ENCODE data around the gene GRAMD1A.
"Not testable (repeated sequence)": the region's sequence is repeated elsewhere in the genome, so short reads cannot be mapped to it uniquely, and the experiment has no call there.

GRAMD1A gene

GRCh38 chr19:34984287-34984686 is 15.8 kb upstream of the GRAMD1A start:
- H3K4me3 ChIP-seq (ENCODE audit: low read length), result no peak overlapping the region
- no peaks in the 10 kb centered on the region for H3K9me3 ChIP-seq (ENCODE audit: control insufficient read depth, low read length)
- H3K36me3 ChIP-seq (ENCODE audit: control insufficient read depth, insufficient read depth, low read length), result no peaks in the 10 kb centered on the region
- no peaks in the 10 kb centered on the region for H3K4me1 ChIP-seq (ENCODE audit: control insufficient read depth, insufficient read depth, low read length)
- H3K27me3 ChIP-seq (ENCODE audit: control insufficient read depth, insufficient read depth, low read length), result no peaks in the 10 kb centered on the region
- no peak overlapping the region for H3K9ac ChIP-seq (ENCODE audit: low read length)

- Histone ChIP-seq H3K4me1 (ENCODE audit: control insufficient read depth, insufficient read depth, low read length) (no peaks in the 10 kb centered on the region), H3K27me3 (ENCODE audit: control insufficient read depth, insufficient read depth, low read length) (no peaks in the 10 kb centered on the region), H3K4me3 (ENCODE audit: low read length) (no peak overlapping the region), H3K9ac (ENCODE audit: low read length) (no peak overlapping the region), H3K36me3 (ENCODE audit: control insufficient read depth, insufficient read depth, low read length) (no peaks in the 10 kb centered on the region), H3K9me3 (ENCODE audit: control insufficient read depth, low read length) (no peaks in the 10 kb centered on the region)
These were observed 14.7 kb upstream of the GRAMD1A start for GRCh38 chr19:34985249-34986022.

GRCh38 chr19:34988119-34988518 is 12.0 kb upstream of the GRAMD1A start:
- H3K4me3 ChIP-seq (ENCODE audit: low read length), result no peak overlapping the region
- H3K9ac ChIP-seq (ENCODE audit: low read length), result no peak overlapping the region
- no peaks in the 10 kb centered on the region for H3K4me1 ChIP-seq (ENCODE audit: control insufficient read depth, insufficient read depth, low read length)
- no peaks in the 10 kb centered on the region for H3K9me3 ChIP-seq (ENCODE audit: control insufficient read depth, low read length)
- H3K36me3 ChIP-seq (ENCODE audit: control insufficient read depth, insufficient read depth, low read length), result no peaks in the 10 kb centered on the region
- H3K27me3 ChIP-seq (ENCODE audit: control insufficient read depth, insufficient read depth, low read length), result no peaks in the 10 kb centered on the region

DNA sequence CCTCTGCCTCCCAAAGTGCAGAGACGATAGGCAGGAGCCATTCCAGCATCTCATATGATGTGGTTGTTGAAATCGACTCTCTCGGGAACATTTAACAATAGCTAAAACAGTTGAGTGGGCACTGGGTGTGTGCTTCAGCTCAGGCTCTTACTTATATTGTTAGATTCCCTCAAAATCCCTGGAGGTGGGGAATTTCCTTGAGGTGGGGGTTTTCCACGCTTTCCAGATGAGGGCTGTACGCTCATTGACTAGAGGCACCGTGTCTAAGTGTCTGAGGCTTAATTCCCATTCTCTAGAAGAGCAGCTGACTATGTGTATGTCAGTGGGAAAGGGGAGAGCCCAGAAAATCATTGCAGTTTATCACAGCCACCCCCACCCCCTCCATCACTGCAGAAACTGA is 10.8 kb upstream of the GRAMD1A start:
- Histone ChIP-seq H3K27me3 (ENCODE audit: control insufficient read depth, insufficient read depth, low read length) (no peaks in the 10 kb centered on the region), H3K36me3 (ENCODE audit: control insufficient read depth, insufficient read depth, low read length) (no peaks in the 10 kb centered on the region), H3K9me3 (ENCODE audit: control insufficient read depth, low read length) (no peaks in the 10 kb centered on the region), H3K4me3 (ENCODE audit: low read length) (no peak overlapping the region), H3K9ac (ENCODE audit: low read length) (no peak overlapping the region), H3K4me1 (ENCODE audit: control insufficient read depth, insufficient read depth, low read length) (peaks cover 3% of the 10 kb centered on the region)

DNA sequence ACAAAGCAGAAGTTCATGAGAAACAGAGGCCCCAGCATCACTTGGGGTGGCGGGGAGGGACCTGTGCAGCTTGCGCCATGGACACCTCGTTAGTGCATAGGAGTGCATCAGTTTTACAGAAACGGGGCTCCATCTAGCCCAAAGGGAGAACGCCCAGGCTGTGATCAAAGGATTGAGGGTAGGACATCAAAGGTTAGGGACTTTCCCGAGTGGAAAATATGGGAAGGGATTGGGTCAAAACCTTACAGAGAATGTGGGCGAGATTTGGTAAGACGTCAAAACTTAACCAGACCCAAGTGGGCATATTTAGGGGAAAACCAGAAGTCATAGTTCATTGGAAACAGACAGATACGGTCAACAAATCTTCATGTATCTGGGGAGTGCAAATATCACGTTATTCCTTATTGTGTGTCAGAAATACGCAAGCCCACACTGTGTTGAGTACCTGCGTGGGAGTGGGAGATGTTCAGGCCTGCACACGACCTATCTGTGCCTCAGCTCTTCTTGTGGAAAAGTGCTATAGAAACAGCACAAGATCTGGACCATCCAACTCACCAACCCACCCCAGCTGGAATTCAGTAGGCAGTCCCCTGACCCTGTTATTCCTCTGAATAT is 9.4 kb upstream of the GRAMD1A start:
- H3K27me3 ChIP-seq (ENCODE audit: control insufficient read depth, insufficient read depth, low read length), result no peaks in the 10 kb centered on the region
- no peak overlapping the region for H3K9ac ChIP-seq (ENCODE audit: low read length)
- H3K4me1 ChIP-seq (ENCODE audit: control insufficient read depth, insufficient read depth, low read length), result peaks cover 17% of the 10 kb centered on the region

GRCh38 chr19:34991542-34992333 is 8.4 kb upstream of the GRAMD1A start:
- Histone ChIP-seq H3K9me3 (ENCODE audit: control insufficient read depth, low read length) (no peaks in the 10 kb centered on the region), H3K27me3 (ENCODE audit: control insufficient read depth, insufficient read depth, low read length) (no peaks in the 10 kb centered on the region), H3K36me3 (ENCODE audit: control insufficient read depth, insufficient read depth, low read length) (no peaks in the 10 kb centered on the region), H3K9ac (ENCODE audit: low read length) (no peak overlapping the region), H3K4me3 (ENCODE audit: low read length) (no peak overlapping the region), H3K4me1 (ENCODE audit: control insufficient read depth, insufficient read depth, low read length) (peaks cover 26% of the 10 kb centered on the region)

More for the DNA sequence above, 9.4 kb upstream of the GRAMD1A start:
- H3K36me3 ChIP-seq (ENCODE audit: control insufficient read depth, insufficient read depth, low read length), result no peaks in the 10 kb centered on the region
- H3K9me3 ChIP-seq (ENCODE audit: control insufficient read depth, low read length), result no peaks in the 10 kb centered on the region
- H3K4me3 ChIP-seq (ENCODE audit: low read length), result no peak overlapping the region

DNA sequence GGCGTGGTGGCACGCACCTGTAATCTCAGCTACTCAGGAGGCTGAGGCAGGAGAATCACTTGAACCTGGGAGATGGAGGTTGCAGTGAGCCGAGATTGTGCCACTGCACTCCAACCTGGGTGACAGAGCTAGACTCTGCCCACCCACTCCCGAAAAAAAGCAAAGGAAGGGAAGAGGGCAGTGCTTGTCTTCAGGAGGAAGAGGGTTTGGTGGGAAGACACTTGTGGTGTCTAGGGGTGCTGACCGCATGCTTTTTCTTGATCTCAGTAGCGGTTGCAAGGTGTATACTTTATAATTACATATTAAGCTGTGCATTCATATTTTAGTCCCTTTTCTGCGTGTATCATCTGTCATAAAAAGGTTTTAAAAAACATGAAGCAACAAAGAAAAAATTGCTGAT is 7.5 kb upstream of the GRAMD1A start:
- not testable (repeated sequence) for H3K9me3 ChIP-seq (ENCODE audit: control insufficient read depth, low read length); H3K36me3 ChIP-seq (ENCODE audit: control insufficient read depth, insufficient read depth, low read length); H3K4me3 ChIP-seq (ENCODE audit: low read length); H3K27me3 ChIP-seq (ENCODE audit: control insufficient read depth, insufficient read depth, low read length); H3K9ac ChIP-seq (ENCODE audit: low read length)
- peaks cover 26% of the 10 kb centered on the region for H3K4me1 ChIP-seq (ENCODE audit: control insufficient read depth, insufficient read depth, low read length)

GRCh38 chr19:34994286-34994642 is 5.9 kb upstream of the GRAMD1A start:
- H3K9ac ChIP-seq (ENCODE audit: low read length), result peak overlapping the region; percentile 42
- H3K4me3 ChIP-seq (ENCODE audit: low read length), result no peak overlapping the region
- H3K9me3 ChIP-seq (ENCODE audit: control insufficient read depth, low read length), result no peaks in the 10 kb centered on the region
- H3K4me1 ChIP-seq (ENCODE audit: control insufficient read depth, insufficient read depth, low read length), result peaks cover 32% of the 10 kb centered on the region
- H3K36me3 ChIP-seq (ENCODE audit: control insufficient read depth, insufficient read depth, low read length), result no peaks in the 10 kb centered on the region
- H3K27me3 ChIP-seq (ENCODE audit: control insufficient read depth, insufficient read depth, low read length), result no peaks in the 10 kb centered on the region

- Histone ChIP-seq H3K4me1 (ENCODE audit: control insufficient read depth, insufficient read depth, low read length) (peaks cover 37% of the 10 kb centered on the region), H3K27me3 (ENCODE audit: control insufficient read depth, insufficient read depth, low read length) (no peaks in the 10 kb centered on the region), H3K9ac (ENCODE audit: low read length) (peak overlapping the region; percentile 42), H3K4me3 (ENCODE audit: low read length) (no peak overlapping the region), H3K36me3 (ENCODE audit: control insufficient read depth, insufficient read depth, low read length) (no peaks in the 10 kb centered on the region), H3K9me3 (ENCODE audit: control insufficient read depth, low read length) (no peaks in the 10 kb centered on the region)
These were observed 5.2 kb upstream of the GRAMD1A start for GRCh38 chr19:34994643-34995541.

- Histone ChIP-seq H3K9me3 (ENCODE audit: control insufficient read depth, low read length) (no peaks in the 10 kb centered on the region), H3K27me3 (ENCODE audit: control insufficient read depth, insufficient read depth, low read length) (no peaks in the 10 kb centered on the region), H3K4me3 (ENCODE audit: low read length) (no peak overlapping the region), H3K4me1 (ENCODE audit: control insufficient read depth, insufficient read depth, low read length) (peaks cover 39% of the 10 kb centered on the region), H3K9ac (ENCODE audit: low read length) (no peak overlapping the region), H3K36me3 (ENCODE audit: control insufficient read depth, insufficient read depth, low read length) (no peaks in the 10 kb centered on the region)
These were observed 4.6 kb upstream of the GRAMD1A start for GRCh38 chr19:34995551-34995950.

- Histone ChIP-seq H3K9me3 (ENCODE audit: control insufficient read depth, low read length) (no peaks in the 10 kb centered on the region), H3K36me3 (ENCODE audit: control insufficient read depth, insufficient read depth, low read length) (no peaks in the 10 kb centered on the region), H3K4me1 (ENCODE audit: control insufficient read depth, insufficient read depth, low read length) (peaks cover 47% of the 10 kb centered on the region), H3K27me3 (ENCODE audit: control insufficient read depth, insufficient read depth, low read length) (peaks cover 6% of the 10 kb centered on the region), H3K9ac (ENCODE audit: low read length) (no peak overlapping the region), H3K4me3 (ENCODE audit: low read length) (no peak overlapping the region)
These were observed 3.0 kb upstream of the GRAMD1A start for GRCh38 chr19:34997071-34997617.
